OCI-LY1 (cell line): ENCODE results near the gene PDE9A.

Experiments used
- CTCF ChIP-seq: fragments of 200-600 bp; sonication (generic), shearing (Covaris generic); IDR thresholded peaks from 2 replicates; pipeline ENCODE4 v1.5.1; 2017; ENCODE audit warnings: mild to moderate bottlenecking, antibody characterized with exemption, low read length, moderate library complexity, mixed read lengths
- EZH2 ChIP-seq: fragments of 200-600 bp; sonication (generic), shearing (Covaris generic); IDR thresholded peaks from 2 replicates; pipeline ENCODE4 v1.8.0; 2017; ENCODE audit warnings: borderline replicate concordance, mixed run types, mild to moderate bottlenecking, antibody characterized with exemption, low read length, moderate library complexity, mixed read lengths

DNA sequence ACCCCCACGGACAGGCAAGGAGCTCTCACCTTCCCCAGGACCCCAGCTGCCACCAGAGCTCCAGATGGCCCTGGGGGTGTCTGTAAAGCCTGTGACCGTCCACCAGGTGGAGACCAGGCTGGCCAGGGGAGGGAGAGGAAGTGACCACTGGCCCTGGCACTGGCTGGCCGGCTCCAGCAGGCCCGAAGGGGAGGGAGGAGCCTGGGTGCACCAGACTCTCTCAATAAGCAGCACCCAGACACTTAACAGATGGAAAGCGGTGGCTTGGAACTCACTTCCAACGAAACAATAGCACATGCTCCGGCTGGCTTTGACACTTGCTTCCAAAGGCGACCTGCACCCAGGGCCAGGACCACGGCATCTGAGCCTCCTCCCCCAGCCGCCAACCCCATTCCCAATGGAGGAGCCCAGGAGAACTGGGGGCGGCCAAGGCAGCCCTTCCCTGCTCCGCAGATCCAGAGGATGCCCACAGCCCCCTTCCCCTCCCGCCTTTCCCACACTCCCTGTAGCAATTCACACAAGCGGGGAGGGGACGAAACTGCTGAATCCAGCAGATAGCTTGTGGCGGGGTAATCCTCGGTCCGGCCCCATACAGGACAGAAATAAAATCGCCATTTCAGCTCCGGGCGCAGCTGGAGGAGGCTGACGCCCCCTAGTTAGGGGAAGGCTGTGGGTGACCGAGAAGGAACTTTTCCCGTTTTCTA, 742 bp upstream of the PDE9A start:
- no peak for TF ChIP-seq CTCF
- TF ChIP-seq EZH2: no peak
